ENCODE measurements around the gene LPP. TPM values are rescaled to one million over a fixed set of nuclear protein-coding genes. Genes with fewer than 3 reads are reported as not detected.

The LPP gene
- total RNA-seq, 1 donor from 2014 or later: 222 TPM

GRCh38 chr3:188106887-188107830, 46.8 kb upstream of the LPP start:
- Histone ChIP-seq H2AFZ (ENCODE audit: low read depth, low read length) (no peak overlapping the region), H3K9ac (ENCODE audit: low read length) (no peak overlapping the region), H3K4me2 (ENCODE audit: low read length) (no peak overlapping the region), H3K79me2 (ENCODE audit: insufficient read depth, low read length) (no peaks in the 10 kb centered on the region), H3K36me3 (ENCODE audit: insufficient read depth, low read length) (no peaks in the 10 kb centered on the region), H3K27ac (ENCODE audit: low read depth, low read length) (no peak overlapping the region), H3K9me3 (ENCODE audit: insufficient read depth, low read depth, low read length) (no peaks in the 10 kb centered on the region), H3K27me3 (ENCODE audit: insufficient read depth, low read length) (no peaks in the 10 kb centered on the region), H4K20me1 (ENCODE audit: insufficient read depth, low read length) (no peaks in the 10 kb centered on the region), H3K4me1 (ENCODE audit: insufficient read depth, low read length) (no peaks in the 10 kb centered on the region), H3K4me3 (ENCODE audit: insufficient read depth, low read depth, low read length) (no peak overlapping the region)
- FAIRE-seq (no peak), DNase-seq (ENCODE audit: low read depth) (no peak)
- H3K4me1 Mint-ChIP-seq (ENCODE audit: low read depth, unreplicated experiment): peaks cover 6% of the 10 kb centered on the region
- H3K36me3 Mint-ChIP-seq (ENCODE audit: low read depth, unreplicated experiment): no peaks in the 10 kb centered on the region
- TF ChIP-seq EZH2 (IDR thresholded peaks at IDR 0.05; ENCODE audit: insufficient read depth, low read length): no peak
- no peak for TF ChIP-seq CTCF (IDR thresholded peaks at IDR 0.05; ENCODE audit: insufficient read depth, low read depth, low read length)
- H3K27me3 Mint-ChIP-seq (ENCODE audit: low read depth, unreplicated experiment): peaks cover 13% of the 10 kb centered on the region
- H3K27ac Mint-ChIP-seq (ENCODE audit: unreplicated experiment): no peak overlapping the region
- no peaks in the 10 kb centered on the region for H3K9me3 Mint-ChIP-seq (ENCODE audit: unreplicated experiment)
- no peak overlapping the region for H3K4me3 Mint-ChIP-seq (ENCODE audit: unreplicated experiment)

- no peak overlapping the region for H3K27ac Mint-ChIP-seq (ENCODE audit: unreplicated experiment)
These were observed 45.1 kb upstream of the LPP start for GRCh38 chr3:188108703-188109412.

More at GRCh38 chr3:188108703-188109412, 45.1 kb upstream of the LPP start:
- Histone ChIP-seq H4K20me1 (ENCODE audit: insufficient read depth, low read length) (no peaks in the 10 kb centered on the region), H3K4me2 (ENCODE audit: low read length) (no peak overlapping the region), H3K36me3 (ENCODE audit: insufficient read depth, low read length) (no peaks in the 10 kb centered on the region), H3K27me3 (ENCODE audit: insufficient read depth, low read length) (no peaks in the 10 kb centered on the region), H3K4me1 (ENCODE audit: insufficient read depth, low read length) (no peaks in the 10 kb centered on the region), H3K79me2 (ENCODE audit: insufficient read depth, low read length) (no peaks in the 10 kb centered on the region), H3K4me3 (ENCODE audit: insufficient read depth, low read depth, low read length) (no peak overlapping the region), H3K9me3 (ENCODE audit: insufficient read depth, low read depth, low read length) (no peaks in the 10 kb centered on the region), H2AFZ (ENCODE audit: low read depth, low read length) (no peak overlapping the region), H3K27ac (ENCODE audit: low read depth, low read length) (no peak overlapping the region), H3K9ac (ENCODE audit: low read length) (no peak overlapping the region)
- Mint-ChIP-seq H3K4me1 (ENCODE audit: low read depth, unreplicated experiment) (peaks cover 6% of the 10 kb centered on the region), H3K9me3 (ENCODE audit: unreplicated experiment) (no peaks in the 10 kb centered on the region), H3K4me3 (ENCODE audit: unreplicated experiment) (no peak overlapping the region), H3K36me3 (ENCODE audit: low read depth, unreplicated experiment) (no peaks in the 10 kb centered on the region), H3K27me3 (ENCODE audit: low read depth, unreplicated experiment) (peaks cover 16% of the 10 kb centered on the region)
- no peak for FAIRE-seq
- TF ChIP-seq CTCF (IDR thresholded peaks at IDR 0.05; ENCODE audit: insufficient read depth, low read depth, low read length): no peak
- no peak for TF ChIP-seq EZH2 (IDR thresholded peaks at IDR 0.05; ENCODE audit: insufficient read depth, low read length)
- DNase-seq (ENCODE audit: low read depth): no peak
